Activated naive CD4-positive, alpha-beta T cell (primary cell): ENCODE results near the gene TPCN2.
"Not testable (repeated sequence)": the region's sequence is repeated elsewhere in the genome, so short reads cannot be mapped to it uniquely, and the experiment has no call there.

Source experiments
- DNase-seq, 4 experiments: peaks; one replicate each; lab custom pipeline; 2025; lab: John Stamatoyannopoulos, UW

TPCN2 gene

GRCh38 chr11:69048694-69049489, at the start of gene TPCN2:
TPCN2 (plus strand) TSS chr11:69048932; CDS start chr11:69048998, 66 bp downstream.
- peak; percentile 69 to 86 (median 75) for DNase-seq

- DNase-seq, result no peak
These were observed 49.5 kb upstream of the TPCN2 start for GRCh38 chr11:68999093-68999747.

- not testable (repeated sequence) for DNase-seq
These were observed 48.9 kb upstream of the TPCN2 start for GRCh38 chr11:68999748-69000355.

GRCh38 chr11:69000391-69000790, 48.3 kb upstream of the TPCN2 start:
- DNase-seq, result no peak

GRCh38 chr11:69000831-69001242, 47.9 kb upstream of the TPCN2 start:
- no peak for DNase-seq

- DNase-seq, result no peak
These were observed 47.3 kb upstream of the TPCN2 start for GRCh38 chr11:69001243-69002081.

- DNase-seq, result no peak
These were observed 46.6 kb upstream of the TPCN2 start for GRCh38 chr11:69002110-69002569.

GRCh38 chr11:69002570-69003231, 46.0 kb upstream of the TPCN2 start:
- DNase-seq, result no peak

DNA sequence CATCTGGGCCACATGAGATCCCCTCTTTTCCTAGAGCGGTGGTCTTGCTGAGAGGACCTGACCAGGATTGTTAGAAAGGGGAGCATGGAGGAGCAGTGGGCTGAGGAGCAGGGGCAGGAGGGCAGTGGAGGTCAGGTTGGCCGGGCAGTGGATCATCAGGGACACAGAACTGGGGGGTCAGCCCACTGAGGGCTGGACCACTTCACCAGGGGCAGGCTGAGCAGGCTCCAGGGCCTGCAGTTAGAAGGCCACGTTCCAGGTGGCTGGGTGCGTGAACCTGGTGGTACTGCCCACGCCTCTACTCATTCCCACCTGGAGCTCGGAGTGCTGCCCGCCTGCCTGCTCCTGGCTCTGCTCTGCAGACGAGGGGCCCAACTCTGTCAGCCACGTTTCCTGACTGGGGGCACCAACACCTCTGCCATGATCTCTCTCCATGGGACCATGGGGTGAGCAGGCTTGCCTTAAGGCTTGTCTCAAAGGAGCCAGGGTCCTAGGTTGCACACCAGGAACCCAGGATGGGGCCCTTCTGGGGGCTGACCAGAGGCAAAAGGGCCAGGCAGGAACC, 45.3 kb upstream of the TPCN2 start:
- no peak for DNase-seq

GRCh38 chr11:69003866-69004367, 44.8 kb upstream of the TPCN2 start:
- DNase-seq, result no peak

GRCh38 chr11:69004411-69005182, 44.1 kb upstream of the TPCN2 start:
- DNase-seq, result no peak

- DNase-seq, result no peak
These were observed 43.5 kb upstream of the TPCN2 start for GRCh38 chr11:69005183-69005630.

- DNase-seq, result no peak
These were observed 42.9 kb upstream of the TPCN2 start for GRCh38 chr11:69005631-69006368.

DNA sequence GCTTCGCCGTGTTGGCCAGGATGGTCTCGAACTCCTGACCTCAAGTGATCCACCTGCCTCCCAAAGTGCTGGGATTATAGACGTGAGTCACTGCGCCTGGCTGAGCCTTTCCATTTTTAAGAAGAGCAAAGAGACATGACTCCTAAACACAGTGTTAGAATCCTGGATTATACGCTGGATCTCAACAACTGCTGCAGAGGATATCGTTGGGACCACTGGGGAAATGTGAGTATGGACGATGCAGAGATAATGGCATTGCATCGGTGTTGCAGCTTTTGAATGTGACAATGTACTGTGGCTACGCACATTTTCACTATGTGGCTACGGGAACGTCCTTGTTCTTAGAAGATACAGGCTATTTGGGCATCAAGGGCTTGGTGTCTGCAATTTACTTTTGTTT, 41.9 kb upstream of the TPCN2 start:
- DNase-seq, result no peak

GRCh38 chr11:69007975-69008381, 40.8 kb upstream of the TPCN2 start:
- DNase-seq, result no peak

DNA sequence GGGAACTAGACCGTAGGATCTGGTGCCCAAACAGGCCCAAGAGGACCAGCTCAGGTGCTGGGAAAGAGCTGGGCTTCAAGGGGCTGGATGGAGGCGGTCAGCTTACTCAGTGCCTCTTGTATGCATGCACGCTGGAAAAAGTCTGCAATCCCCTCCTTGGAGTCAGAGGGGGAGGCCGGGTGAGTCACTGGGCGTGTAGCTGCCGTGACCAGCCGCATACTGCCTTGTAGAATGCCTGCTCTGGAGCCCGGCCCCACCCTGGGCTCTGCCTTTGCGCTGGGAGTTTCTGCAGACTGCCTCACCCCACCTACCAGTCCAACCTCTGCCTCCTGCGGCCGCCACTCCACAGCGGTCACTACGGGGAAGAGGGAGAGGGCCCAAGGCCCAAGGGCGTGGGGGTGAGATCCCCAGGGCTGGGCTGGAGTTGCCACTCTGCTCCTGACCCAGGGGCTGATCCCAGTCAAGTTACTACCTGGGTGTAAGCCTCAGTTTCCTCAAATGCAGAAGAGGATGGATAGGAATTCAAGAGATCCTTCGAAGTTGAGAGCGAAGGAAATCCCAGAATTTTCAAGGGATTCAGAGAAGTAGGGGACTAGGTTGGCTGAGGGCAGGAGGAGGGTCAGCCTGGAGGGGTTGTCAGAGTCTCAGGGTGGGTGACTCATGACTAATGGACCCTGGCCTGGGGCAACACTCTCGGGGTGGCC, 39.8 kb upstream of the TPCN2 start:
- no peak for DNase-seq

- no peak for DNase-seq
These were observed 39.1 kb upstream of the TPCN2 start for GRCh38 chr11:69009441-69010211.

GRCh38 chr11:69010361-69010891, 38.3 kb upstream of the TPCN2 start:
- no peak for DNase-seq
